ENCODE results near the gene CNOT3.
A peak's percentile ranks its signal among the peaks of the same experiment; 100 is the strongest.

The CNOT3 gene

DNA sequence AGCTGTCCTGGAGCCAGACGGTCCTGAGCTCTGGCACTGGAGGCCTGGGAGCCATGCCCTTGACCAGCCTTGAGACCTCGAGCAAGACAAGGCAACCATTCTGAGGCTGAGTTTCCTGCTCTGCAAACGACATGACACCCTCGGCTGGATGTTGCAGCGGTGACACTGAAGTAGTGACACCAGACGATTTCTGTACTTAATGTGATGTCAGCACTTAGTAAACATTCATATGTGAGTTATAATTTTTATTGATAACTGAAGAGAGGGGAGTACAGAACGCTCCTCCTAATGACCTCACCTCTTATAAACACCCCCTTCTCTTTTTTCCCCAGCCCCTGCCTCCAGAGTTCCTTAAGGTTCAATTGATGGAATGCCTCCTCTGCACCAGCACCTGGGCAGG lies 29.1 kb upstream of the CNOT3 start:
- in situ Hi-C loops (cut with HindIII; ENCODE audit: low sequenced_read_pairs), result no loop called here
- TF ChIP-seq, protein P1, sequence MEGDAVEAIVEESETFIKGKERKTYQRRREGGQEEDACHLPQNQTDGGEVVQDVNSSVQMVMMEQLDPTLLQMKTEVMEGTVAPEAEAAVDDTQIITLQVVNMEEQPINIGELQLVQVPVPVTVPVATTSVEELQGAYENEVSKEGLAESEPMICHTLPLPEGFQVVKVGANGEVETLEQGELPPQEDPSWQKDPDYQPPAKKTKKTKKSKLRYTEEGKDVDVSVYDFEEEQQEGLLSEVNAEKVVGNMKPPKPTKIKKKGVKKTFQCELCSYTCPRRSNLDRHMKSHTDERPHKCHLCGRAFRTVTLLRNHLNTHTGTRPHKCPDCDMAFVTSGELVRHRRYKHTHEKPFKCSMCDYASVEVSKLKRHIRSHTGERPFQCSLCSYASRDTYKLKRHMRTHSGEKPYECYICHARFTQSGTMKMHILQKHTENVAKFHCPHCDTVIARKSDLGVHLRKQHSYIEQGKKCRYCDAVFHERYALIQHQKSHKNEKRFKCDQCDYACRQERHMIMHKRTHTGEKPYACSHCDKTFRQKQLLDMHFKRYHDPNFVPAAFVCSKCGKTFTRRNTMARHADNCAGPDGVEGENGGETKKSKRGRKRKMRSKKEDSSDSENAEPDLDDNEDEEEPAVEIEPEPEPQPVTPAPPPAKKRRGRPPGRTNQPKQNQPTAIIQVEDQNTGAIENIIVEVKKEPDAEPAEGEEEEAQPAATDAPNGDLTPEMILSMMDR (IDR thresholded peaks at IDR 0.05; ENCODE audit: low read depth, low read length, missing control alignments), result no peak
- no peak overlapping the region for H3K4me3 ChIP-seq (ENCODE audit: low read depth, low read length)
- DNase-seq (ENCODE audit: low read depth), result no peak

DNA sequence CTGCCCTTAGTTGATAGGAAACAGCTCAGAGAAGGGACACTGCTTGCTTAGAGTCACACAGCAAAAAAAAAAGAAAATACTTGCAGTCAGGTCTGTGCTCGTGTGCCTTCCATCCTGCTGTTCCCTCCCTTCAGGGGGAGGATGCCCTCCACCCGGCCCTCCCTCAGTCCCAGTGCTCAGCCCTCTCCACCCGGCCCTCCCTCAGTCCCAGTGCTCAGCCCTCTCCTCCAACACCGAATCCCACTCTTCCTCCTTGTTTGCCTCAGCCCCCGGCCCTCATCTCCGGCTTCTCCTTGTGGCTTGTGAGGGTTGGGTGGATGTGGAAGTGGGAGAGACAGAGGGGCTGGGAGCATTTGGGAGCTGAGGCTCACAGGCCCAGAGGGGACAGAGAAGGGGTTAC lies 27.9 kb upstream of the CNOT3 start:
- in situ Hi-C loops (cut with HindIII; ENCODE audit: low sequenced_read_pairs), result no loop called here
- TF ChIP-seq, protein P1 (IDR thresholded peaks at IDR 0.05; ENCODE audit: low read depth, low read length, missing control alignments), result no peak

DNA sequence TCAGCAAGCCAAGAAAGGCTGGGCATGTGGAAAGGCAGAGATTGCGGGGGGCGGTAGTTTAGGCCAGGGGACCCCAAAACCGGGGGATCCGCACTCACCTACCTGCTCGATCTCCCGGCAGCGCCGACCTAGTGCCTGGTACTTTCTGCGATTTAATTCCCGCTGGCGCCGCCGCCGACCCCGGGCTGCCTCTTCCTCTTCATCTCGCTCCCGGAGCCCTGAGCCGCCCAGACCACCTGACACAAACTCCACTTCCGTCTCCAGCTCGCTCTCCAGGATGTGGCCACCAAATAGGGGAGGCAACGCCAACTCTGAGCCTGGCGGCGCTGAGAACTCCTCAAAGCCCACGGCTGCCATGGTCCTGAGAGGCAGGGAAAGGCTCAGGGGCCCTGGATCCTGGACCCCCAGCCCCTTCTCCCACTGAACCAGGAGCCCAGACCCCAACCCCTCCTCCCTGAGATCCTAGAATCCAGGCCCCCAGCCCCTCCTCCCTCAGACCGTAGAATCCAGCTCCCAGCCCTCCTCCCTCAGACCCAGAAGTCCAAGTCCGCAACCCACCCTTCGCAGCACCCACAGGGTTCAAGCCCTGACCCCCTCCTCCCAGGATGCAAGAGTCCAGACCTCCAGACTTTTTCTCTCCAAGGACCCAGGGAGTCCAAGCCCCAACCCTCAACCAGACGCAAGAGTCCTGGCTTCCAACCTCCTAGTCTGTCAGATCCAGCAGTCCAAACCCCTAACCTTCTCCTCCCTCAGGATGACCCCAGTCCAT lies 23.0 kb upstream of the CNOT3 start:
- H3K4me3 ChIP-seq (ENCODE audit: low read depth, low read length), result peak overlapping the region; percentile 92
- TF ChIP-seq, protein P1 (IDR thresholded peaks at IDR 0.05; ENCODE audit: low read depth, low read length, missing control alignments), result no peak
- in situ Hi-C loops (cut with HindIII; ENCODE audit: low sequenced_read_pairs), result no loop called here
- no peak for DNase-seq (ENCODE audit: low read depth)

More for the DNA sequence above, 27.9 kb upstream of the CNOT3 start:
- DNase-seq (ENCODE audit: low read depth), result no peak
- no peak overlapping the region for H3K4me3 ChIP-seq (ENCODE audit: low read depth, low read length)

DNA sequence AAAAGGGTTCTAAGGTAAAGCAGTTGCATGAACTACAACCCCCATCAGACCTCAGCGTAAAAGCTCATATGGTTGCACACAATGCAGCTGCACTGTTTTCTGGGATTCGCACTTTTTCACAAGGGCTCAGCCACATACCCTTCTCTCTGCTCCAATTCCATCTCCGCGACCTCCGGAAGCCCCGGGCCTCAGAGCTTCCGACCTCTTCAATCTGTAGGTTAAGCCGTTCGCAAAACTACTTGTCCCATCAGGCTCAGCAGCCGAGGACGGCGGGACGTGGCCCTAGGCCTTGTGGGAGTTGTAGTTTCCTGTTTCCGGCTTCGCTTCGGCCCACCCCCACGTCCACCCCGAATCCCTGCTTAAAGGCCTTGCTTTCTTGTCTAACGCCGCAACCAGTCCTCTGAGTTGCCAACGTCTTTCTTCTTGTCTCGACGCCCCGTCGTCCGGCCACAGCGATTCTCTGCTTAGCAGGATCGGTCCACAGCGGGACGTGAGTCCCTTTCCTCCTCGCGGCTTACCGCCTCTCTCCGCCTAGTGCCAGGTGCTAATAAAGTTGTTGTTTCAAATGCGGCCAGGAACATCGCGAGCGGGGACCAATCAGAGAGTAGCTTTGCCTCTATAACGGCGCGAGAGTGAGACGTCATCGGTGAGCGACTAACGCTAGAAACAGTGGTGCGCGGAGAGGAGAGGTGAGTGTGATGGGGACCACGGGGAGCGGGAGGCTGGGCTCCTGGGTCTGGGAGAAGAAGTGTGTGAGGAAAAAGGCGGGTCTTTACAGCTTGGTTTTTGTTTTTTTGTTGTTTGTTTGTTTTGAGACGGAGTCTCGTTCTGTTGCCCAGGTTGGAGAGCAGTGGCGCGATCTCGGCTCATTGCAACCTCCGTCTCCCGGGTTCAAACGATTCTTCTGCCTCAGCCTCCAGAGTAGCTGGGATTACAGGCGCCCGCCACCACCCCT lies 22.2 kb upstream of the CNOT3 start, which contains the start of the genes PRPF31 and TFPT:
TSS of gene PRPF31 (plus strand) at position 646 of the 955 bp plus-strand sequence. CDS start 2,525 bp downstream, outside the sequence.
TSS of gene TFPT (minus strand) at position 549 of the 955 bp plus-strand sequence. CDS start at position 161, 388 bp downstream.
- in situ Hi-C loops (cut with HindIII; ENCODE audit: low sequenced_read_pairs), result no loop called here
- TF ChIP-seq, protein P1 (IDR thresholded peaks at IDR 0.05; ENCODE audit: low read depth, low read length, missing control alignments), result no peak
- DNase-seq (ENCODE audit: low read depth), result peak; percentile 97
- peak within 1 kb of the TSS; percentile 92 for H3K4me3 ChIP-seq (ENCODE audit: low read depth, low read length)

DNA sequence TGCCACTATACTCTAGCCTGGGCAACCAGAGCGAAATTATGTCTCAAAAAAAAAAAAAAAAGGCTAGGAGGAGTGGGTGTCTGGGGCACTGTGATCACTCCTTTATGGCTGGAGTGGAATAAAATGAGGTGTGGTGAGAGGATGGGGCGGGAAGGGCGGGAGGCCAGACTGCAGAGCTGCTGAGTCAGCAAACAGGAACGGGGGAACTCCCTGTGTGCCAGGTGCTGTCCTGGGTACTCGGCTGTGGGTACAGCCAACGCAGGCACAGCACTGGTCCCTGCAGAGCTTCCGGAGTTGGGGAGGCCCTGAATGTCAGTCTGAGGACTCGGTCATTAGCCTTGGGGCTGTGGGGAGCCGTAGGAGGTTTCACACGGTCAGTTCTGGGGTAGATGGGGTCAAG lies 16.3 kb upstream of the CNOT3 start:
- in situ Hi-C loops (cut with HindIII; ENCODE audit: low sequenced_read_pairs), result no loop called here
- TF ChIP-seq, protein P1 (IDR thresholded peaks at IDR 0.05; ENCODE audit: low read depth, low read length, missing control alignments), result no peak
- DNase-seq (ENCODE audit: low read depth), result no peak
- no peak overlapping the region for H3K4me3 ChIP-seq (ENCODE audit: low read depth, low read length)

DNA sequence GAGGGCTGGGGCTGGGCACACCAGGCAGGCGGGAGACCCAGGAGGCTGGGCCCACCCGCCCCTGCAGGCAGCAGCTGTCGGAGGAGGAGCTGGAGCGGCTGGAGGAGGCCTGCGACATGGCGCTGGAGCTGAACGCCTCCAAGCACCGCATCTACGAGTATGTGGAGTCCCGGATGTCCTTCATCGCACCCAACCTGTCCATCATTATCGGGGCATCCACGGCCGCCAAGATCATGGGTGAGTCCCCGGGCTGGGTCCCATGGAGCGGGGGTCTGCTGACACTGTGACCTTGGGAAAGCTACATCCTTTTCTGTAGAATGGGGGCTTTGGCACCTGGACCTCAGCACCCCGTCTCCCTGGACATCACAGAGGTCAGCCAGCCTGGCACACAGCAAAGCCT lies 13.9 kb upstream of the CNOT3 start:
- in situ Hi-C loops (cut with HindIII; ENCODE audit: low sequenced_read_pairs), result no loop called here
- TF ChIP-seq, protein P1 (IDR thresholded peaks at IDR 0.05; ENCODE audit: low read depth, low read length, missing control alignments), result no peak
- no peak for DNase-seq (ENCODE audit: low read depth)
- no peak overlapping the region for H3K4me3 ChIP-seq (ENCODE audit: low read depth, low read length)
